OCI-LY3 (cell line): ENCODE data around the gene TIAM2.

Source experiments
- EZH2phosphoT487 ChIP-seq: fragments of 200-600 bp; shearing (Covaris generic); IDR thresholded peaks from 2 replicates; pipeline ENCODE4 v1.6.1; 2018; ENCODE audit warnings: antibody characterized with exemption, mixed run types, low read depth
- TF ChIP-seq, protein P1 (sequence below): fragments of 200-600, 300-600 bp; sonication (generic); IDR thresholded peaks from 2 replicates; pipeline ENCODE4 v1.5.1; 2014; ENCODE audit warnings: antibody characterized with exemption, low read length, low read depth

DNA sequence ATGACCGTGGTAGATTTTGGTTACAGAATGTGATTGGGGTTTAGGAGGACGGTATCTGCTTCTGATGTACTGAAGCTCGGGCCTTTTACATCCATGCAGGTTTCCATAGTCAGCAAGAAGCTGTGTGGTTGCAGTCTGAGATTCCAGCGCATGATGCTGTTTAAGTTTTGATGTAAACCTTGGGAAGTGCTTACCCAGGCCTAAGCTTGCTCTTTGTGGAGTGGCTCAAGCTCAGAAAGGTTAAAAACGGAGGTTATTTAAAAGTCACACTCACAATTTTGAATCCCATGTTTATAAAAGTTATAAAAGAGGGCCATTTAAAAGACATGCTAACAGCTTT is 121.4 kb downstream of the TIAM2 start:
- TF ChIP-seq, protein P1, sequence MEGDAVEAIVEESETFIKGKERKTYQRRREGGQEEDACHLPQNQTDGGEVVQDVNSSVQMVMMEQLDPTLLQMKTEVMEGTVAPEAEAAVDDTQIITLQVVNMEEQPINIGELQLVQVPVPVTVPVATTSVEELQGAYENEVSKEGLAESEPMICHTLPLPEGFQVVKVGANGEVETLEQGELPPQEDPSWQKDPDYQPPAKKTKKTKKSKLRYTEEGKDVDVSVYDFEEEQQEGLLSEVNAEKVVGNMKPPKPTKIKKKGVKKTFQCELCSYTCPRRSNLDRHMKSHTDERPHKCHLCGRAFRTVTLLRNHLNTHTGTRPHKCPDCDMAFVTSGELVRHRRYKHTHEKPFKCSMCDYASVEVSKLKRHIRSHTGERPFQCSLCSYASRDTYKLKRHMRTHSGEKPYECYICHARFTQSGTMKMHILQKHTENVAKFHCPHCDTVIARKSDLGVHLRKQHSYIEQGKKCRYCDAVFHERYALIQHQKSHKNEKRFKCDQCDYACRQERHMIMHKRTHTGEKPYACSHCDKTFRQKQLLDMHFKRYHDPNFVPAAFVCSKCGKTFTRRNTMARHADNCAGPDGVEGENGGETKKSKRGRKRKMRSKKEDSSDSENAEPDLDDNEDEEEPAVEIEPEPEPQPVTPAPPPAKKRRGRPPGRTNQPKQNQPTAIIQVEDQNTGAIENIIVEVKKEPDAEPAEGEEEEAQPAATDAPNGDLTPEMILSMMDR, result no peak
- TF ChIP-seq EZH2phosphoT487, result no peak
